DOHH2 (cell line): ENCODE measurements around the gene PIKFYVE.

Experiments
- H3F3A ChIP-seq: fragments of 200-600 bp; sonication (generic), shearing (Covaris generic); 2 replicates; pipeline ENCODE4 v1.6.0; 2016; ENCODE audit warnings: antibody characterized with exemption, mild to moderate bottlenecking; ENCODE audit not compliant: control insufficient read depth, insufficient read depth
- H3K27ac ChIP-seq: fragments of 200-600 bp; sonication (generic); 2 replicates; pipeline ENCODE4 v1.5.1; 2014; ENCODE audit warnings: low read depth, mild to moderate bottlenecking, low read length, moderate library complexity
- H3K27me3 ChIP-seq: fragments of 200-600 bp; sonication (generic); 2 replicates; pipeline ENCODE4 v1.6.1; 2014; ENCODE audit warnings: mild to moderate bottlenecking, low read length, mixed read lengths; ENCODE audit not compliant: control insufficient read depth
- H3K36me3 ChIP-seq: fragments of 200-600 bp; sonication (generic); 2 replicates; pipeline ENCODE4 v1.6.1; 2014; ENCODE audit warnings: mild to moderate bottlenecking, low read length, moderate library complexity, mixed read lengths; ENCODE audit not compliant: control insufficient read depth
- H3K4me1 ChIP-seq: fragments of 200-600 bp; sonication (generic); 2 replicates; pipeline ENCODE4 v1.6.1; 2014; ENCODE audit warnings: mild to moderate bottlenecking, low read length, mixed read lengths; ENCODE audit not compliant: control insufficient read depth
- H3K4me2 ChIP-seq: fragments of 200-600 bp; sonication (generic); 2 replicates; pipeline ENCODE4 v1.6.0; 2014; ENCODE audit warnings: mild to moderate bottlenecking, low read length, moderate library complexity
- H3K4me3 ChIP-seq: fragments of 200-600 bp; sonication (generic); 2 replicates; pipeline ENCODE4 v1.5.1; 2014; ENCODE audit warnings: mild to moderate bottlenecking, low read length, mixed read lengths
- H3K79me2 ChIP-seq: fragments of 200-600 bp; sonication (generic); 2 replicates; pipeline ENCODE4 v1.6.1; 2014; ENCODE audit warnings: mild to moderate bottlenecking, low read length, mixed read lengths; ENCODE audit not compliant: control insufficient read depth
- H3K9me2 ChIP-seq: fragments of 200-600 bp; sonication (generic); replicated peaks from 2 replicates; pipeline ENCODE4 v1.6.1; 2014; ENCODE audit warnings: mild to moderate bottlenecking, low read length, mixed read lengths; ENCODE audit not compliant: control insufficient read depth
- H3K9me3 ChIP-seq: fragments of 200-600 bp; sonication (generic); 2 replicates; pipeline ENCODE4 v1.6.1; 2014; ENCODE audit warnings: antibody characterized with exemption, low read length, mixed read lengths; ENCODE audit not compliant: control insufficient read depth, insufficient read depth
- H4K20me1 ChIP-seq: fragments of 200-600 bp; sonication (generic); 2 replicates; pipeline ENCODE4 v1.6.0; 2014; ENCODE audit warnings: low read depth, mild to moderate bottlenecking, antibody characterized with exemption, low read length, moderate library complexity; ENCODE audit not compliant: control insufficient read depth, insufficient read depth
- EZH2phosphoT487 ChIP-seq: fragments of 200-600 bp; sonication (generic); IDR thresholded peaks from 2 replicates; pipeline ENCODE4 v1.6.1; 2017; ENCODE audit warnings: borderline replicate concordance, mild to moderate bottlenecking, antibody characterized with exemption, low read length, moderate library complexity, mixed read lengths
- TF ChIP-seq, protein P1 (sequence below): fragments of 200-600 bp; sonication (generic); IDR thresholded peaks from one replicate; pipeline ENCODE4 v1.5.1; 2014; ENCODE audit warnings: antibody characterized with exemption, mild to moderate bottlenecking, low read depth, low read length; ENCODE audit not compliant: poor library complexity, severe bottlenecking

Gene PIKFYVE

DNA sequence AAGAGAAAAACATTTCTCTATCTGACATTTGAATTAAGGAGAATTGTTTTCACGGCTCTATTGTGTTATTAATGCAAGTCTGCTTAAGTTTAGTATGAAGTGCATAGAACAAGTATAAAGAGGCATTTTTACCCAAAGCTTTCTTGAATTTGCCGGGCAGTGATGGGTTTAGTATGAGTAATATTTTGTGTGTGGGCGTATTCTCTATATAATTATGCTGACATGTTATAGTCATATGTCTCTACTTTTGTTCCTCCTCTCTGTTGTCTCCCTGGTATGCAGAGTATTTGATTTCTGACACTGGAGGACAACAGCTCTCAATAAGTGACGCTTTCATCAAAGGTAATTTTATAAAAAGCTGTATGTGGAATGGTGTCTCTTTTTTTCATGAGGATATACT is 45.9 kb downstream of the PIKFYVE start:
- H3K27me3 ChIP-seq = no peaks in the 10 kb centered on the region
- no peaks in the 10 kb centered on the region for H3K79me2 ChIP-seq
- H3K4me1 ChIP-seq = peaks cover 16% of the 10 kb centered on the region
- no peak overlapping the region for H3K4me2 ChIP-seq
- TF ChIP-seq EZH2phosphoT487 = no peak
- TF ChIP-seq, protein P1, sequence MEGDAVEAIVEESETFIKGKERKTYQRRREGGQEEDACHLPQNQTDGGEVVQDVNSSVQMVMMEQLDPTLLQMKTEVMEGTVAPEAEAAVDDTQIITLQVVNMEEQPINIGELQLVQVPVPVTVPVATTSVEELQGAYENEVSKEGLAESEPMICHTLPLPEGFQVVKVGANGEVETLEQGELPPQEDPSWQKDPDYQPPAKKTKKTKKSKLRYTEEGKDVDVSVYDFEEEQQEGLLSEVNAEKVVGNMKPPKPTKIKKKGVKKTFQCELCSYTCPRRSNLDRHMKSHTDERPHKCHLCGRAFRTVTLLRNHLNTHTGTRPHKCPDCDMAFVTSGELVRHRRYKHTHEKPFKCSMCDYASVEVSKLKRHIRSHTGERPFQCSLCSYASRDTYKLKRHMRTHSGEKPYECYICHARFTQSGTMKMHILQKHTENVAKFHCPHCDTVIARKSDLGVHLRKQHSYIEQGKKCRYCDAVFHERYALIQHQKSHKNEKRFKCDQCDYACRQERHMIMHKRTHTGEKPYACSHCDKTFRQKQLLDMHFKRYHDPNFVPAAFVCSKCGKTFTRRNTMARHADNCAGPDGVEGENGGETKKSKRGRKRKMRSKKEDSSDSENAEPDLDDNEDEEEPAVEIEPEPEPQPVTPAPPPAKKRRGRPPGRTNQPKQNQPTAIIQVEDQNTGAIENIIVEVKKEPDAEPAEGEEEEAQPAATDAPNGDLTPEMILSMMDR = no peak
- H4K20me1 ChIP-seq = no peaks in the 10 kb centered on the region
- H3K9me2 ChIP-seq = no peaks in the 10 kb centered on the region
- no peak overlapping the region for H3K27ac ChIP-seq
- no peaks in the 10 kb centered on the region for H3K9me3 ChIP-seq
- H3K36me3 ChIP-seq = peaks cover 36% of the 10 kb centered on the region
- no peaks in the 10 kb centered on the region for H3F3A ChIP-seq
- no peak overlapping the region for H3K4me3 ChIP-seq

DNA sequence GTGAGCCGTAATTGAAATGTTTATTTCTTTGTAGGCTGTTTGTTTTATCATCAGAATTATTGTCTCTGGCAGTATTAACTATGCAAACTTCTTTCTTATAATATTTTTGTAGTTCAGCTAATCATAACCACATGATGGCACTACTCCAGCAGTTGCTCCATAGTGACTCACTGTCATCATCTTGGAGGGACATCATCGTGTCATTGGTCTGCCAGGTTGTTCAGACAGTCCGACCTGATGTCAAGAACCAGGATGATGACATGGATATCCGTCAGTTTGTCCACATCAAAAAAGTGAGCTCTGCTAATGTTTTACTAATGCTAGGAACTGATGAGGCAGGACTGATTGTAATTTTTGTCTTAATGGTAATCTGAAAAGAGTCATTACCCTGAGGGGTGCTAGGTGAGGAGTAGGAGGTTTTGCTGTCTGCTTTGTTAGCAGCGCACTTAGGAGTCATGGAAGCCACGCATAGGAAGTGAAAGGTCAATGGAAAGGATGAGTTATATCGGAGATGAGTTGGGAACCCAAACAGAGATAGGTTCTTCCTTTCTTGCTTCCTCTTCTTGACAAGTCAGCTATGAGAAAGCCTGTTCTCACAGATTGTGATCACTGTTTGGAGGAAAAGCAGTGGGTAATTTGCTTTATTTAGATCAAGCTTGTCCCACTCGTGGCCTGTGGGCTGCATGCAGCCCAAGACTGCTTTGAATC is 49.2 kb downstream of the PIKFYVE start:
- no peaks in the 10 kb centered on the region for H3K9me3 ChIP-seq
- peaks cover 48% of the 10 kb centered on the region for H3K36me3 ChIP-seq
- H3K79me2 ChIP-seq = no peaks in the 10 kb centered on the region
- H3K4me2 ChIP-seq = no peak overlapping the region
- H3K4me1 ChIP-seq = peaks cover 16% of the 10 kb centered on the region
- no peaks in the 10 kb centered on the region for H4K20me1 ChIP-seq
- H3K27me3 ChIP-seq = no peaks in the 10 kb centered on the region
- H3K9me2 ChIP-seq = no peaks in the 10 kb centered on the region
- no peak overlapping the region for H3K27ac ChIP-seq
- no peaks in the 10 kb centered on the region for H3F3A ChIP-seq
- TF ChIP-seq EZH2phosphoT487 = no peak
- TF ChIP-seq, protein P1 = no peak
- no peak overlapping the region for H3K4me3 ChIP-seq

DNA sequence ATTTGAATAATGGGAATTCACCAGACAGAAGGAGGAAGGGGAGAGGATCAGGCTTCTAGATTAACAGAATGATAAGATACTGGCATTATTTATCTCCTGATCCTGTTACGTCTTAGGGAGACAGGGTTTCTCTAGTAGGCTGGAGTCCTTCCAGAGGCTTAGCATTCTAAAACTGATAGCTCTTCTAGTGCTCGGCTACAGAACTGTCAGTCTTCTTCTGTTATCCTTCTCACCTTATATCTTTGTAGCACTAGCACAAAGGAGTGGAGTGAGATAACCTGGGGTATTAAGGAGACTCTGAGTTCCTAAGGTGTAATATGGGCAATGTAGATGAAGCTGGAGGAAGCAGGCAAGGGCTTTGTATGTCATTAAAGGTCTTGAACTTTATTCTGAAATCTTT is 52.1 kb downstream of the PIKFYVE start:
- TF ChIP-seq EZH2phosphoT487 = no peak
- TF ChIP-seq, protein P1 = no peak

More for the DNA sequence above, 52.1 kb downstream of the PIKFYVE start:
- H3K36me3 ChIP-seq = peaks cover 52% of the 10 kb centered on the region
- H3K4me3 ChIP-seq = no peak overlapping the region
- no peaks in the 10 kb centered on the region for H3K27me3 ChIP-seq
- no peak overlapping the region for H3K27ac ChIP-seq
- no peaks in the 10 kb centered on the region for H3K4me1 ChIP-seq
- no peaks in the 10 kb centered on the region for H3K79me2 ChIP-seq
- no peaks in the 10 kb centered on the region for H3K9me3 ChIP-seq
- H3F3A ChIP-seq = no peaks in the 10 kb centered on the region; the same call in 1 of the 2 replicates
- H3K4me2 ChIP-seq = no peak overlapping the region
- H3K9me2 ChIP-seq = no peaks in the 10 kb centered on the region
- H4K20me1 ChIP-seq = no peaks in the 10 kb centered on the region
